Effector memory CD4-positive, alpha-beta T cell (primary cell): ENCODE results near the gene MICA.

ENCODE experiments used
- DNase-seq, 3 donors: peaks; one replicate each; pipeline ENCODE4 v3.0.0-alpha.2; 2020
- H3K27ac ChIP-seq: 2 replicates; pipeline ENCODE4 v1.7.0; 2013; ENCODE audit warnings: mild to moderate bottlenecking, low read length, moderate library complexity; ENCODE audit not compliant: insufficient read depth, poor library complexity, severe bottlenecking
- H3K27me3 ChIP-seq: replicated peaks from 2 replicates; pipeline ENCODE4 v1.7.0; 2013; ENCODE audit warnings: mild to moderate bottlenecking, low read length; ENCODE audit not compliant: insufficient read depth, control insufficient read depth, poor library complexity, severe bottlenecking
- H3K36me3 ChIP-seq: 2 replicates; pipeline ENCODE4 v1.7.0; 2013; ENCODE audit warnings: mild to moderate bottlenecking, low read length, moderate library complexity; ENCODE audit not compliant: control insufficient read depth, insufficient read depth
- H3K4me1 ChIP-seq: 2 replicates; pipeline ENCODE4 v1.7.0; 2013; ENCODE audit warnings: low read length, mild to moderate bottlenecking; ENCODE audit not compliant: control insufficient read depth, insufficient read depth, poor library complexity, severe bottlenecking
- H3K4me3 ChIP-seq: 2 replicates; pipeline ENCODE4 v1.7.0; 2013; ENCODE audit warnings: low read length, low read depth, mild to moderate bottlenecking; ENCODE audit not compliant: insufficient read depth, poor library complexity, severe bottlenecking
- H3K9me3 ChIP-seq: 2 replicates; pipeline ENCODE4 v1.7.0; 2013; ENCODE audit warnings: mild to moderate bottlenecking, low read length, moderate library complexity; ENCODE audit not compliant: control insufficient read depth
- total RNA-seq, 3 donors: gene quantifications; one replicate each; lab custom pipeline; 2026; lab: John Stamatoyannopoulos, UW

Gene MICA
- 18.2 to 26.7 (median 21.7) reads per million in 3 donors for total RNA-seq

DNA sequence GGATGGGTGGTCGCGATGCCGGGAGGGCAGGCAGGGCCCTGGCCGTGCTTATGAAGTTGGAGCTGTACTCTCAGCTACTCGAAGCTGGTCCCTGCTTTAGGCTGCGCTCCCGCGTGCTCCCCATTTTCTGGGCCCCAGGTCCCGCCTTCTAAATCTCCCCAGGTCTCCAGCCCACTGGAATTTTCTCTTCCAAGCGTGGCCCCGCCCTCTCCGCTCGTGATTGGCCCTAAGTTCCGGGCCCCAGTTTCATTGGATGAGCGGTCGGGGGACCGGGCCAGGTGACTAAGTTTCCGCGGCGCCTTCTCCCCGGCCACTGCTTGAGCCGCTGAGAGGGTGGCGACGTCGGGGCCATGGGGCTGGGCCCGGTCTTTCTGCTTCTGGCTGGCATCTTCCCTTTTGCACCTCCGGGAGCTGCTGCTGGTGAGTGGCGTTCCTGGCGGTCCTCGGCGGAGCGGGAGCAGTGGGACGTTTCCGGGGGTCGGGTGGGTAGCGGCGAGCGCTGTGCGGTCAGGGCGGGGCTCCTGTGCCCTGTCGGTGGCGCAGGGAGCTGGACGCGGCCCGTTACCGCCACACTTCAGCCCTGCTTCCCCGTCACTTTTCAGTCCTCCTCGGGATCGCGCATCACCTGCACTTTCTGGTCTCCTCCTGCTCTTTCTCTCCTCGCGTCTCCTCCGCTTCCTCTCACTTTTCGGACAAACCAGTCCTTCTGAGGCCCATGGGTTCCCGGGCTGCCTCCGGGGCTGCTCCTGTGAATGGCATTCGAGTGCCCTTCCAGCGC, at the start of gene MICA:
MICA (plus strand) TSS at position 313 of the 778 bp plus-strand sequence; CDS start at position 351, 38 bp downstream.
- Histone ChIP-seq H3K36me3 (no peaks in the 10 kb centered on the region), H3K4me3 (peak within 1 kb of the TSS; percentile 81), H3K9me3 (no peaks in the 10 kb centered on the region), H3K27me3 (no peaks in the 10 kb centered on the region), H3K4me1 (peaks cover 28% of the 10 kb centered on the region), H3K27ac (peak within 1 kb of the TSS; percentile 54)
- peak; percentile 55 to 75 (median 66) for DNase-seq

DNA sequence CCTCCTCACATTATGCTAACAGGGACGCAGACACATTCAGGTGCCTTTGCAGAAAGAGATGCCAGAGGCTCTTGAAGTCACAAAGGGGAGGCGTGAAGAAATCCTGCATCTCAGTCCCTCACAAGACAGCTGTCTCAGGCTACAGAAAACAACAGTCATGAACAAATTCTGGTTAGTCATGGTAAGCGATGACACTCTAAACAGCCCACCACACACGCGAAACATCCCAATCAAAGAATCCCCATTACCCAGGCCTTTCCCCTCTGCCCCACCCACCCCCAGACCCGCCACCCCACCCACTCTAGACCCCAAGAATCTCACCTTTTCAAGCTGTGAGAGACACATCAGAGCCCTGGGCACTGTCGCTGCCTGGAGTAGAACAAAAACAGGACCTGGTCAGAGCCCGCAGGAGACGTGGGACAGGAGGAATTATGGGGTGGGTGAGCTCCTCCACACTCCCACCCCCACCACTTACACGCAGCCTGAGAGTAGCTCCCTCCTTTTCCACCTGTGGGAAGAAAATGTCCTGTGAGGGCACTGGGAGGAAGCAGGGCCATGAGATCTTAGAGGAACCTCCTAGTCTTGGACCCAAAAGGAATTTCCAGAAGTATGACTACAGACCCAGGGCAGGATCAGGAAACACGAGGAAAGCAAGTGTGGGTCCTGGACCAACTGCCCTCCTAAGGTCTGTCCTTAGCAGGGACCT, 49.1 kb upstream of the MICA start:
- peak overlapping the region; percentile 77 for H3K4me3 ChIP-seq
- peak overlapping the region; percentile 100 for H3K27ac ChIP-seq
- no peaks in the 10 kb centered on the region for H3K27me3 ChIP-seq
- DNase-seq = peak in 2 of 3 donors; percentile 8 to 18
- no peaks in the 10 kb centered on the region for H3K9me3 ChIP-seq
- H3K36me3 ChIP-seq = peaks cover 30% of the 10 kb centered on the region
- peaks cover 35% of the 10 kb centered on the region for H3K4me1 ChIP-seq

DNA sequence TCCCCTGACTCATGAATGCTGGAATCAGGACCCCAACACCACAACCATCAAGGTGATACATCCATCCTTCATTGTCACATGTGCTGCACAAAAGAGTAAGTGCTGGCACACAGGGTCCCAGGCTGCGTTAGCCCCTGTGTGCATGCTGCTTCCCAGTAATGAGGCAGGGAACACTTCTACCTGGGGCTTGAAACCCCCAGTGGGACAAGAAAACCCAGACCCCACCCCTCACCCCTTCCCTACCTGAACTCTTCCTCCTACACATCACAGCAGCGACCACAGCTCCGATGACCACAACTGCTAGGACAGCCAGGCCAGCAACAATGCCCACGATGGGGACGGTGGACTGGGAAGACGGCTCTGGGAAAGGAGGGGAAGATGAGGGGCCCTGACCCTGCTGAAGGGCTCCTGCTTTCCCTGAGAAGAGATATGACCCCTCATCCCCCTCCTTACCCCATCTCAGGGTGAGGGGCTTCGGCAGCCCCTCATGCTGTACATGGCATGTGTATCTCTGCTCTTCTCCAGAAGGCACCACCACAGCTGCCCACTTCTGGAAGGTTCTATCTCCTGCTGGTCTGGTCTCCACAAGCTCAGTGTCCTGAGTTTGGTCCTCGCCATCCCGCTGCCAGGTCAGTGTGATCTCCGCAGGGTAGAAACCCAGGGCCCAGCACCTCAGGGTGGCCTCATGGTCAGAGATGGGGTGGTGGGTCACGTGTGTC, 48.4 kb upstream of the MICA start:
- Histone ChIP-seq H3K27me3 (no peaks in the 10 kb centered on the region), H3K9me3 (no peaks in the 10 kb centered on the region), H3K27ac (peak overlapping the region; percentile 100), H3K4me1 (peaks cover 35% of the 10 kb centered on the region), H3K36me3 (peaks cover 30% of the 10 kb centered on the region), H3K4me3 (peak overlapping the region; percentile 77)
- DNase-seq = peak in 2 of 3 donors; percentile 5 to 11

DNA sequence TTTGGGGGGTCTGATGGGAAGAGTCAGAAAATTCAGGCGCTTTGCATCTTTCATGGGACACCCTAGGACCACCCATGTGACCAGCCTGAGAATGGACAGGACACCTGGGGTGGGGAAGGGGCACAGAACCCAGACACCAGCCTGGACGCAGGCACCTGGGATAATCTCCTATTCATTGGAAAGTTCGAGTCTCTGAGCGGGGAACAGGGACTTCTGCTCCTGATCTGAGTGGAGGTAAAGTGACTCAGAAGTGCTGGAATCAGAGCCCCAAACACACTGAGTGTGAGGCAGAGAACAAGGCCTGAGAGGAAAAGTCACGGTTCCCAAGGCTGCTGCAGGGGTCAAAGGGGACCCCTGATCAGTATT, 47.8 kb upstream of the MICA start:
- peak in 1 of 3 donors; percentile 11 for DNase-seq
- Histone ChIP-seq H3K4me1 (peaks cover 35% of the 10 kb centered on the region), H3K36me3 (peaks cover 30% of the 10 kb centered on the region), H3K9me3 (no peaks in the 10 kb centered on the region), H3K27ac (peak overlapping the region; percentile 100), H3K27me3 (no peaks in the 10 kb centered on the region), H3K4me3 (peak overlapping the region; percentile 77)

DNA sequence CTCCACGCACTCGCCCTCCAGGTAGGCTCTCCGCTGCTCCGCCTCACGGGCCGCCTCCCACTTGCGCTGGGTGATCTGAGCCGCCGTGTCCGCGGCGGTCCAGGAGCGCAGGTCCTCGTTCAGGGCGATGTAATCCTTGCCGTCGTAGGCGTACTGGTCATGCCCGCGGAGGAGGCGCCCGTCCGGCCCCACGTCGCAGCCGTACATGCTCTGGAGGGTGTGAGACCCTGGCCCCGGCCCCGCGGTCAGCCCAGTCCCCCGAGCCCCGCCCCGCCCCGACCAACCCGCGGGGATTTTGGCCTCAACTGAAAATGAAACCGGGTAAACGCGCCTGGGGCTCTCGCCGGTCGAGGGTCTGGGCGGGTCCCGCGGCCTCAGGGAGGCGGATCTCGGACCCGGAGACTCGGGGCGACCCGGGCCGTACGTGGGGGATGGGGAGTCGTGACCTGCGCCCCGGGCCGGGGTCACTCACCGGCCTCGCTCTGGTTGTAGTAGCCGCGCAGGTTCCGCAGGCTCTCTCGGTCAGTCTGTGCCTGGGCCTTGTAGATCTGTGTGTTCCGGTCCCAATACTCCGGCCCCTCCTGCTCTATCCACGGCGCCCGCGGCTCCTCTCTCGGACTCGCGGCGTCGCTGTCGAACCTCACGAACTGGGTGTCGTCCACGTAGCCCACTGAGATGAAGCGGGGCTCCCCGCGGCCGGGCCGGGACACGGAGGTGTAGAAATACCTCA, 47.0 kb upstream of the MICA start:
- H3K4me1 ChIP-seq = peaks cover 35% of the 10 kb centered on the region
- no peaks in the 10 kb centered on the region for H3K27me3 ChIP-seq
- peaks cover 30% of the 10 kb centered on the region for H3K36me3 ChIP-seq
- peak overlapping the region; percentile 77 for H3K4me3 ChIP-seq
- peak overlapping the region; percentile 100 for H3K27ac ChIP-seq
- peak; percentile 29 to 48 (median 32) for DNase-seq
- H3K9me3 ChIP-seq = no peaks in the 10 kb centered on the region

DNA sequence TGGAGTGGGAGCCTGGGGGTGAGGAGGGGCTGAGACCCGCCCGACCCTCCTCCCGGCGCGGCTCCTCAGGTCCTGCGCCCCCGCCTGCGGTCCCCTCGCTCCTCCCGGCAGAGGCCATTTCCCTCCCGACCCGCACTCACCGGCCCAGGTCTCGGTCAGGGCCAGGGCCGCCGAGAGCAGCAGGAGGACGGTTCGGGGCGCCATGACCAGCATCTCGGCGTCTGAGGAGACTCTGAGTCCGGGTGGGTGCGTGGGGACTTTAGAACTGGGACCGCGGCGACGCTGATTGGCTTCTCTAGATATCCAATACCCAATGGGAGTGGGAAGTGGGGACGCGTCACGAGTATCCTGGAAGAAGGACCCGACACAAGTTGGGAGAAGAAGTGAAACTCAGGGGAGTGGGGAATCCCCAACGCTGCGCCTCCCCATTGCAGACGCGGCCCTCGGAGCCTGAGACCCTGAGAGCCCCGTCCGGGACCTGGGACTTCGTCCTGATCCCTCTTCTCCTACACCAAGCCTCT, 46.4 kb upstream of the MICA start, which contains the start of gene HLA-B:
HLA-B (minus strand) TSS at position 234 of the 521 bp plus-strand sequence; CDS start at position 213, 21 bp downstream.
- Histone ChIP-seq H3K9me3 (no peaks in the 10 kb centered on the region), H3K4me3 (peak within 1 kb of the TSS; percentile 77), H3K27ac (peak within 1 kb of the TSS; percentile 100), H3K27me3 (no peaks in the 10 kb centered on the region), H3K4me1 (peaks cover 32% of the 10 kb centered on the region), H3K36me3 (peaks cover 30% of the 10 kb centered on the region)
- DNase-seq = peak; percentile 82 to 96 (median 93)

DNA sequence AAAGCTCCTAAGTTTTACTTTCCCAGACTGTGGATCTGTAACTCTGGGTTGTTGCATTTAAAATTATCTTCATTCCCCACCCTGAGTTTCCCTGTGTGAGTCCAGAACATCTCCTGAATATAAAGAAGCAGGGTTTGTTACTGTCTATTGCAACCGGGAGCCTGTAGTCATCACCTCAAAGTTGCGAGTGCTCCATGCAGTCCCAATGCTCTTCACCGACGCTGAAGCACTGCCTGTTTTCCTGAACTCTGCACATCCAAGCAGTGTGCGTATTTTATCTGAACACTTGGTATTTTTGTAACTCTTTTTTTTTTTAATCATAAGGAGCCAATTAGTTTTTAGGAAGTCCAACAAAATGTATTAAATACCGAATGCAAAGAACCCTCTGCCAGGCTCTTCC, 45.5 kb upstream of the MICA start:
- H3K27me3 ChIP-seq = no peaks in the 10 kb centered on the region
- peak overlapping the region; percentile 77 for H3K4me3 ChIP-seq
- DNase-seq = no peak
- peaks cover 30% of the 10 kb centered on the region for H3K36me3 ChIP-seq
- H3K9me3 ChIP-seq = no peaks in the 10 kb centered on the region
- peak overlapping the region; percentile 100 for H3K27ac ChIP-seq
- H3K4me1 ChIP-seq = peaks cover 25% of the 10 kb centered on the region

DNA sequence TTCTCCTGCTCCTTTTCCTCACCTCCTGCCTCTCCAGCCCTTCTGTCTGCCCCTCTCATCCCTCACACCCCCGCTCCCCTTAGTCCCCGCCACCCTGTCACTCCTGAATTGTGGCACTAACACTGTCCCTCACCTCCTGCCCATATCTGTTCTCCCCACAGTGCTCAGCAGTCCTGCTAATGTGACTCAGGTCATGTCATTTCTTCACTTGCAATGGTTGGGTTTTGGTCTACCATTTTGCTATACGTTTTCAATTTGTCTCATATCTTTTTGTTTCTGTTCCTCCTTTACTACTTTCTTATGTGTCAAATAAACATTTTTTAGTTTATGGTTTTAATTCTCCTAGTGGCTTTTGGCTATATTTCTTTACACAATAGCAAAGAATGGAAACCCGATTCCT, 45.1 kb upstream of the MICA start:
- H3K4me1 ChIP-seq = peaks cover 22% of the 10 kb centered on the region
- peak overlapping the region; percentile 100 for H3K27ac ChIP-seq

DNA sequence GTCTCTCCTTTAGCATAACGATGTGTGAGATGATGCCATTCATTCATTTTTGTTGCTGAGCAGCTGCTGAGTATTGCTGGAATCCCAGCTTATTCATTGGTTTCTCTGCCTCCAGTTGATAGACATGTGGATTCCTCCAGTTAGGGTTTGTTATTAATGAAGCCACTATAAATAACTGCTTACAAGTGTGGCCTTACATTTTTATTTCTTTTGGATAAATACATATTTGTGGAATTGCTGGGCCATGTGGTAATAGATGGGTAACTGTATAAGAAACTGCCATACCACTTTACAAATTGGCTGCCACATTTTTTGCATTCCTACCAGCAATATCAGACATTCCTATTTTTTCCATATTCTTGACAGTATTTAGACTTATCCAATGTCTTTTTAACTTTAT, 43.8 kb upstream of the MICA start:
- Histone ChIP-seq H3K9me3 (no peaks in the 10 kb centered on the region), H3K27ac (no peak overlapping the region), H3K36me3 (peaks cover 17% of the 10 kb centered on the region), H3K4me1 (peaks cover 9% of the 10 kb centered on the region), H3K4me3 (no peak overlapping the region), H3K27me3 (no peaks in the 10 kb centered on the region)
- DNase-seq = no peak

More for the DNA sequence above, 45.1 kb upstream of the MICA start:
- Histone ChIP-seq H3K27me3 (no peaks in the 10 kb centered on the region), H3K9me3 (no peaks in the 10 kb centered on the region), H3K4me3 (peak overlapping the region; percentile 77), H3K36me3 (peaks cover 29% of the 10 kb centered on the region)
- DNase-seq = no peak
